SK-N-SH treated with all-trans-retinoic acid at 6 μM for 48 hours (cell line): ENCODE data around the gene CAMTA2.

ENCODE experiments used
- ATAC-seq: fragments of 200-7000 bp; cut with Tn5 transposase; 3 replicates; pipeline ENCODE4 v1.9.1; 2020; ENCODE audit warnings: mild to moderate bottlenecking, moderate library complexity
- ARNTL ChIP-seq: fragments of 450-650 bp; formaldehyde crosslinking; IDR thresholded peaks from 2 replicates; pipeline ENCODE4 v1.5.0; 2020; ENCODE audit warnings: low read depth, mild to moderate bottlenecking, moderate library complexity, borderline replicate concordance
- BACH2 ChIP-seq: fragments of 250-450 bp; sonication (Bioruptor Pico); IDR thresholded peaks from 2 replicates; pipeline ENCODE4 v1.9.0; 2021; ENCODE audit warnings: mild to moderate bottlenecking, borderline replicate concordance
- CSDC2 ChIP-seq: fragments of 250-450 bp; sonication (Bioruptor Pico); IDR thresholded peaks from 2 replicates; pipeline ENCODE4 v1.5.0; 2020; ENCODE audit warnings: mild to moderate bottlenecking, moderate library complexity
- ESRRG ChIP-seq: fragments of 250-450 bp; sonication (Bioruptor Pico); IDR thresholded peaks from 2 replicates; pipeline ENCODE4 v1.6.1; 2021; ENCODE audit warnings: mild to moderate bottlenecking
- GLIS3 ChIP-seq: fragments of 250-450 bp; sonication (Bioruptor Pico); IDR thresholded peaks from 2 replicates; pipeline ENCODE4 v1.5.0; 2020; ENCODE audit warnings: mild to moderate bottlenecking, moderate library complexity
- ISL1 ChIP-seq: fragments of 250-450 bp; sonication (Bioruptor Pico); IDR thresholded peaks from 2 replicates; pipeline ENCODE4 v2.1.2; 2022; ENCODE audit warnings: mild to moderate bottlenecking, moderate library complexity
- OSR1 ChIP-seq: fragments of 250-450 bp; sonication (Bioruptor Pico); IDR thresholded peaks from 2 replicates; pipeline ENCODE4 v1.8.0; 2022; ENCODE audit warnings: moderate library complexity, mild to moderate bottlenecking, inconsistent platforms
- PPARA ChIP-seq: fragments of 250-450 bp; sonication (Bioruptor Pico); IDR thresholded peaks from 2 replicates; pipeline ENCODE4 v1.5.0; 2020; ENCODE audit warnings: mild to moderate bottlenecking, borderline replicate concordance
- RARB ChIP-seq: fragments of 250-450 bp; sonication (Bioruptor Pico); IDR thresholded peaks from 2 replicates; pipeline ENCODE4 v1.8.0; 2021; ENCODE audit warnings: mild to moderate bottlenecking, moderate library complexity
- TCF4 ChIP-seq: fragments of 250-450 bp; sonication (Bioruptor Pico); IDR thresholded peaks from 2 replicates; pipeline ENCODE4 v1.8.0; 2021; ENCODE audit warnings: mild to moderate bottlenecking, moderate library complexity, borderline replicate concordance
- TOX ChIP-seq: fragments of 250-450 bp; sonication (Bioruptor Pico); IDR thresholded peaks from 2 replicates; pipeline ENCODE4 v1.8.0; 2021; ENCODE audit warnings: mild to moderate bottlenecking, moderate library complexity, borderline replicate concordance
- ZC3H10 ChIP-seq: fragments of 250-450 bp; sonication (Bioruptor Pico); IDR thresholded peaks from 2 replicates; pipeline ENCODE4 v1.5.1; 2021; ENCODE audit warnings: mild to moderate bottlenecking, moderate library complexity
- ZFP3 ChIP-seq: fragments of 250-450 bp; sonication (Bioruptor Pico); IDR thresholded peaks from 2 replicates; pipeline ENCODE4 v1.5.0; 2020; ENCODE audit warnings: mild to moderate bottlenecking, moderate library complexity
- ZFP30 ChIP-seq: fragments of 450-650 bp; formaldehyde crosslinking; IDR thresholded peaks from 2 replicates; pipeline ENCODE4 v1.5.0; 2022; ENCODE audit warnings: mild to moderate bottlenecking, moderate library complexity
- ZNF565 ChIP-seq: fragments of 450-650 bp; formaldehyde crosslinking; conservative IDR thresholded peaks from 2 replicates; pipeline ENCODE4 v1.5.0; 2020; ENCODE audit warnings: low read depth, mild to moderate bottlenecking, moderate library complexity
- ZNF70 ChIP-seq: fragments of 450-650 bp; formaldehyde crosslinking; IDR thresholded peaks from 2 replicates; pipeline ENCODE4 v1.5.0; 2020; ENCODE audit warnings: mild to moderate bottlenecking, moderate library complexity
- TF ChIP-seq, protein P1 (sequence below): fragments of 250-450 bp; sonication (Bioruptor Pico); IDR thresholded peaks from 2 replicates; pipeline ENCODE4 v1.5.1; 2021; ENCODE audit warnings: mild to moderate bottlenecking, moderate library complexity
- TF ChIP-seq, protein P2 (sequence below): fragments of 250-450 bp; sonication (Bioruptor Pico); IDR thresholded peaks from 2 replicates; pipeline ENCODE4 v1.5.1; 2020; ENCODE audit warnings: low read depth, mild to moderate bottlenecking, moderate library complexity
- TF ChIP-seq, protein P3 (sequence below): fragments of 250-450 bp; sonication (Bioruptor Pico); IDR thresholded peaks from 2 replicates; pipeline ENCODE4 v1.5.0; 2020; ENCODE audit warnings: mild to moderate bottlenecking, moderate library complexity
- TF ChIP-seq, protein P4 (sequence below): fragments of 250-450 bp; sonication (Bioruptor Pico); IDR thresholded peaks from 2 replicates; pipeline ENCODE4 v1.8.0; 2021; ENCODE audit warnings: low read depth, mild to moderate bottlenecking, moderate library complexity, borderline replicate concordance

The CAMTA2 gene

DNA sequence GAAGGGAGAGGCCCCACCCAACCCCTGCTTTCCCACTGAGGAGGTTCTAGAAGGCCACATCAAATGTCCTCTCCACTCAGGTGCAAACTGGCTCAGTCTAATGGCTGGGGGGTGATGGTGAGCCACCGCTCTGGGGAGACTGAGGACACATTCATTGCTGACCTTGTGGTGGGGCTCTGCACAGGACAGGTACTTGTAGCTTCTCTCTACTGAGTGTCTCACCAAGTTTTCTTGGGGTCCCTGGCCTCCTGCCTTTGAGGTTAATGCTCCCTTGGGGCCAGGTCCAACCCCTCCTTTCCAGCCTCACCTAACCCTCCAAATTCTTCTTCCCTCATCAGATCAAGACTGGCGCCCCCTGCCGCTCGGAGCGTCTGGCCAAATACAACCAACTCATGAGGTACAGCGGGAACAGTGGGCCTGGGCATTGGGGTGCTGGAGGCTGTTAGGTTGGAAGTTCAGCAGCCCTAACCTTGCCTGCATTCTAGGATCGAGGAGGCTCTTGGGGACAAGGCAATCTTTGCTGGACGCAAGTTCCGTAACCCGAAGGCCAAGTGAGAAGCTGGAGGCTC is 30.9 kb downstream of the CAMTA2 start:
- ATAC-seq: no peak
- TF ChIP-seq, protein P1, sequence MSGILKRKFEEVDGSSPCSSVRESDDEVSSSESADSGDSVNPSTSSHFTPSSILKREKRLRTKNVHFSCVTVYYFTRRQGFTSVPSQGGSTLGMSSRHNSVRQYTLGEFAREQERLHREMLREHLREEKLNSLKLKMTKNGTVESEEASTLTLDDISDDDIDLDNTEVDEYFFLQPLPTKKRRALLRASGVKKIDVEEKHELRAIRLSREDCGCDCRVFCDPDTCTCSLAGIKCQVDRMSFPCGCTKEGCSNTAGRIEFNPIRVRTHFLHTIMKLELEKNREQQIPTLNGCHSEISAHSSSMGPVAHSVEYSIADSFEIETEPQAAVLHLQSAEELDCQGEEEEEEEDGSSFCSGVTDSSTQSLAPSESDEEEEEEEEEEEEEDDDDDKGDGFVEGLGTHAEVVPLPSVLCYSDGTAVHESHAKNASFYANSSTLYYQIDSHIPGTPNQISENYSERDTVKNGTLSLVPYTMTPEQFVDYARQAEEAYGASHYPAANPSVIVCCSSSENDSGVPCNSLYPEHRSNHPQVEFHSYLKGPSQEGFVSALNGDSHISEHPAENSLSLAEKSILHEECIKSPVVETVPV (CRISPR knock-in tag): no peak
- TF ChIP-seq ARNTL (CRISPR knock-in tag) (no peak), ZC3H10 (CRISPR knock-in tag) (no peak), TOX (CRISPR knock-in tag) (no peak), TCF4 (CRISPR knock-in tag) (no peak), GLIS3 (CRISPR knock-in tag) (no peak), PPARA (CRISPR knock-in tag) (no peak), ISL1 (CRISPR knock-in tag) (no peak), ZNF565 (CRISPR knock-in tag) (no peak), RARB (CRISPR knock-in tag) (no peak), ZNF70 (CRISPR knock-in tag) (no peak), ESRRG (no peak)
- TF ChIP-seq, protein P2, sequence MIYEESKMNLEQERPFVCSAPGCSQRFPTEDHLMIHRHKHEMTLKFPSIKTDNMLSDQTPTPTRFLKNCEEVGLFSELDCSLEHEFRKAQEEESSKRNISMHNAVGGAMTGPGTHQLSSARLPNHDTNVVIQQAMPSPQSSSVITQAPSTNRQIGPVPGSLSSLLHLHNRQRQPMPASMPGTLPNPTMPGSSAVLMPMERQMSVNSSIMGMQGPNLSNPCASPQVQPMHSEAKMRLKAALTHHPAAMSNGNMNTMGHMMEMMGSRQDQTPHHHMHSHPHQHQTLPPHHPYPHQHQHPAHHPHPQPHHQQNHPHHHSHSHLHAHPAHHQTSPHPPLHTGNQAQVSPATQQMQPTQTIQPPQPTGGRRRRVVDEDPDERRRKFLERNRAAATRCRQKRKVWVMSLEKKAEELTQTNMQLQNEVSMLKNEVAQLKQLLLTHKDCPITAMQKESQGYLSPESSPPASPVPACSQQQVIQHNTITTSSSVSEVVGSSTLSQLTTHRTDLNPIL (CRISPR knock-in tag): no peak

DNA sequence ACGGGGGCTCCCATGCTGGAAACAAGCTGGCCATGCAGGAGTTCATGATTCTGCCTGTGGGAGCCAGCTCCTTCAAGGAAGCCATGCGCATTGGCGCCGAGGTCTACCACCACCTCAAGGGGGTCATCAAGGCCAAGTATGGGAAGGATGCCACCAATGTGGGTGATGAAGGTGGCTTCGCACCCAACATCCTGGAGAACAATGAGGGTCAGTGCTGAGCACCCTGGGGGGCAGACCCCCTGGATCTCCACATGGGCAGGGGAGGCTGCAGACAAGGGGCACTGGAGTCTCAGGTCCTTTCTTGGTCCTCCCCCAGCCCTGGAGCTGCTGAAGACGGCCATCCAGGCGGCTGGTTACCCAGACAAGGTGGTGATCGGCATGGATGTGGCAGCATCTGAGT is 32.4 kb downstream of the CAMTA2 start:
- ATAC-seq: no peak
- TF ChIP-seq PPARA (CRISPR knock-in tag): no peak
- TF ChIP-seq ARNTL (CRISPR knock-in tag): no peak
- TF ChIP-seq TOX (CRISPR knock-in tag): no peak
- TF ChIP-seq, protein P3, sequence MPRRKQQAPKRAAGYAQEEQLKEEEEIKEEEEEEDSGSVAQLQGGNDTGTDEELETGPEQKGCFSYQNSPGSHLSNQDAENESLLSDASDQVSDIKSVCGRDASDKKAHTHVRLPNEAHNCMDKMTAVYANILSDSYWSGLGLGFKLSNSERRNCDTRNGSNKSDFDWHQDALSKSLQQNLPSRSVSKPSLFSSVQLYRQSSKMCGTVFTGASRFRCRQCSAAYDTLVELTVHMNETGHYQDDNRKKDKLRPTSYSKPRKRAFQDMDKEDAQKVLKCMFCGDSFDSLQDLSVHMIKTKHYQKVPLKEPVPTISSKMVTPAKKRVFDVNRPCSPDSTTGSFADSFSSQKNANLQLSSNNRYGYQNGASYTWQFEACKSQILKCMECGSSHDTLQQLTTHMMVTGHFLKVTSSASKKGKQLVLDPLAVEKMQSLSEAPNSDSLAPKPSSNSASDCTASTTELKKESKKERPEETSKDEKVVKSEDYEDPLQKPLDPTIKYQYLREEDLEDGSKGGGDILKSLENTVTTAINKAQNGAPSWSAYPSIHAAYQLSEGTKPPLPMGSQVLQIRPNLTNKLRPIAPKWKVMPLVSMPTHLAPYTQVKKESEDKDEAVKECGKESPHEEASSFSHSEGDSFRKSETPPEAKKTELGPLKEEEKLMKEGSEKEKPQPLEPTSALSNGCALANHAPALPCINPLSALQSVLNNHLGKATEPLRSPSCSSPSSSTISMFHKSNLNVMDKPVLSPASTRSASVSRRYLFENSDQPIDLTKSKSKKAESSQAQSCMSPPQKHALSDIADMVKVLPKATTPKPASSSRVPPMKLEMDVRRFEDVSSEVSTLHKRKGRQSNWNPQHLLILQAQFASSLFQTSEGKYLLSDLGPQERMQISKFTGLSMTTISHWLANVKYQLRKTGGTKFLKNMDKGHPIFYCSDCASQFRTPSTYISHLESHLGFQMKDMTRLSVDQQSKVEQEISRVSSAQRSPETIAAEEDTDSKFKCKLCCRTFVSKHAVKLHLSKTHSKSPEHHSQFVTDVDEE: no peak
- no peak for TF ChIP-seq BACH2 (CRISPR knock-in tag)
- TF ChIP-seq, protein P1 (CRISPR knock-in tag): no peak
- TF ChIP-seq CSDC2 (CRISPR knock-in tag): no peak
- no peak for TF ChIP-seq ZFP30
- no peak for TF ChIP-seq ZNF70 (CRISPR knock-in tag)
- no peak for TF ChIP-seq RARB (CRISPR knock-in tag)
- no peak for TF ChIP-seq GLIS3 (CRISPR knock-in tag)
- no peak for TF ChIP-seq ZC3H10 (CRISPR knock-in tag)

DNA sequence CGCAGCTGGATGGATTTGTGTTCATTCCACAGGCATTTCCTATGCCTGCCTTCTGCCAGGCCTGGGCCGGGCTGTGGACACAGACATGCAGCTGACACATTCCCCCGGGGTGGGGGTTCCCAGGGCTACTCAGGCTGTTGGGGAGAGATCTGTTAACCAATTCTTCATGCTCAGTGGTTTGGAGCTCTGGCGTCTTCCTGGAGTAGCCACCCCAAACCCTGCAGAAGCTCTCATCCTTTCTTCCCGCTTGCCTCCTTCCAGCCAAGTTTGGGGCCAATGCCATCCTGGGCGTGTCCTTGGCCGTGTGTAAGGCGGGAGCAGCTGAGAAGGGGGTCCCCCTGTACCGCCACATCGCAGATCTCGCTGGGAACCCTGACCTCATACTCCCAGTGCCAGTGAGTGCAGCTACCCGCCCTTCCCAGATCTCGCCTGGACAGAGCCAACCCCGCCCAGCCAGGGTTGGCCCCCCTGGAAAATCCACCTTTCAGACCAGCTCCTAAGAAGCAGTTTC is 34.0 kb downstream of the CAMTA2 start:
- no peak for ATAC-seq
- TF ChIP-seq CSDC2 (CRISPR knock-in tag): no peak
- no peak for TF ChIP-seq ZFP30
- TF ChIP-seq ZNF565 (CRISPR knock-in tag): no peak
- TF ChIP-seq PPARA (CRISPR knock-in tag): no peak
- no peak for TF ChIP-seq TCF4 (CRISPR knock-in tag)
- TF ChIP-seq RARB (CRISPR knock-in tag): no peak
- TF ChIP-seq ARNTL (CRISPR knock-in tag): no peak
- TF ChIP-seq, protein P4, sequence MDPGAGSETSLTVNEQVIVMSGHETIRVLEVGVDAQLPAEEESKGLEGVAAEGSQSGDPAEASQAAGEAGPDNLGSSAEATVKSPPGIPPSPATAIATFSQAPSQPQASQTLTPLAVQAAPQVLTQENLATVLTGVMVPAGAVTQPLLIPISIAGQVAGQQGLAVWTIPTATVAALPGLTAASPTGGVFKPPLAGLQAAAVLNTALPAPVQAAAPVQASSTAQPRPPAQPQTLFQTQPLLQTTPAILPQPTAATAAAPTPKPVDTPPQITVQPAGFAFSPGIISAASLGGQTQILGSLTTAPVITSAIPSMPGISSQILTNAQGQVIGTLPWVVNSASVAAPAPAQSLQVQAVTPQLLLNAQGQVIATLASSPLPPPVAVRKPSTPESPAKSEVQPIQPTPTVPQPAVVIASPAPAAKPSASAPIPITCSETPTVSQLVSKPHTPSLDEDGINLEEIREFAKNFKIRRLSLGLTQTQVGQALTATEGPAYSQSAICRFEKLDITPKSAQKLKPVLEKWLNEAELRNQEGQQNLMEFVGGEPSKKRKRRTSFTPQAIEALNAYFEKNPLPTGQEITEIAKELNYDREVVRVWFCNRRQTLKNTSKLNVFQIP (CRISPR knock-in tag): no peak
- TF ChIP-seq, protein P2 (CRISPR knock-in tag): no peak
- no peak for TF ChIP-seq GLIS3 (CRISPR knock-in tag)
- no peak for TF ChIP-seq ZFP3
- TF ChIP-seq ZC3H10 (CRISPR knock-in tag): no peak
- no peak for TF ChIP-seq OSR1
- TF ChIP-seq, all 23 proteins: peak for 0
